ENCODE results near the gene LILRA1. TPM values are rescaled to one million over a fixed set of nuclear protein-coding genes. Genes with fewer than 3 reads are reported as not detected.

Gene LILRA1
- total RNA-seq, 1 experiment from 2014 or later, result not detected

- no peaks in the 10 kb centered on the region for H3K36me3 ChIP-seq (ENCODE audit: low read depth, low read length)
- H3K9me2 ChIP-seq (replicated peaks; ENCODE audit: low read length), result no peaks in the 10 kb centered on the region
- no peak overlapping the region for H3K4me3 ChIP-seq (ENCODE audit: low read length)
- H2AFZ ChIP-seq (ENCODE audit: low read length), result no peak overlapping the region
- TF ChIP-seq, protein P1, sequence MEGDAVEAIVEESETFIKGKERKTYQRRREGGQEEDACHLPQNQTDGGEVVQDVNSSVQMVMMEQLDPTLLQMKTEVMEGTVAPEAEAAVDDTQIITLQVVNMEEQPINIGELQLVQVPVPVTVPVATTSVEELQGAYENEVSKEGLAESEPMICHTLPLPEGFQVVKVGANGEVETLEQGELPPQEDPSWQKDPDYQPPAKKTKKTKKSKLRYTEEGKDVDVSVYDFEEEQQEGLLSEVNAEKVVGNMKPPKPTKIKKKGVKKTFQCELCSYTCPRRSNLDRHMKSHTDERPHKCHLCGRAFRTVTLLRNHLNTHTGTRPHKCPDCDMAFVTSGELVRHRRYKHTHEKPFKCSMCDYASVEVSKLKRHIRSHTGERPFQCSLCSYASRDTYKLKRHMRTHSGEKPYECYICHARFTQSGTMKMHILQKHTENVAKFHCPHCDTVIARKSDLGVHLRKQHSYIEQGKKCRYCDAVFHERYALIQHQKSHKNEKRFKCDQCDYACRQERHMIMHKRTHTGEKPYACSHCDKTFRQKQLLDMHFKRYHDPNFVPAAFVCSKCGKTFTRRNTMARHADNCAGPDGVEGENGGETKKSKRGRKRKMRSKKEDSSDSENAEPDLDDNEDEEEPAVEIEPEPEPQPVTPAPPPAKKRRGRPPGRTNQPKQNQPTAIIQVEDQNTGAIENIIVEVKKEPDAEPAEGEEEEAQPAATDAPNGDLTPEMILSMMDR (conservative IDR thresholded peaks at IDR 0.05; ENCODE audit: low read depth, low read length), result no peak
- no peak for TF ChIP-seq EZH2 (IDR thresholded peaks at IDR 0.05; ENCODE audit: low read length, unreplicated experiment)
- no peak for TF ChIP-seq EZH2phosphoT487 (IDR thresholded peaks at IDR 0.05; ENCODE audit: borderline replicate concordance, low read length)
- ChIA-PET CTCF (no interaction called here), POLR2A (ENCODE audit: unreplicated experiment) (no interaction called here)
- H3K79me2 ChIP-seq (ENCODE audit: low read length), result no peaks in the 10 kb centered on the region
- H3K27me3 ChIP-seq (ENCODE audit: low read length), result peaks cover 57% of the 10 kb centered on the region
- BruUV-seq (replicated peaks), result no TSS peak
- intact Hi-C loops (cut with micrococcal nuclease), result no loop called here
- no peaks in the 10 kb centered on the region for H3F3A ChIP-seq (ENCODE audit: low read length, unreplicated experiment)
- H4K20me1 ChIP-seq (ENCODE audit: low read length), result no peaks in the 10 kb centered on the region
- ATAC-seq (no peak), DNase-seq (no peak)
- H3K27ac ChIP-seq (ENCODE audit: low read length), result no peak overlapping the region
- H3K4me2 ChIP-seq (ENCODE audit: low read length), result no peak overlapping the region
- no peak overlapping the region for H3K9ac ChIP-seq (ENCODE audit: low read length)
- H3K9me3 ChIP-seq (ENCODE audit: low read length), result no peaks in the 10 kb centered on the region
- H3K4me1 ChIP-seq (ENCODE audit: insufficient read depth, low read length), result no peaks in the 10 kb centered on the region
These were observed 39.4 kb upstream of the LILRA1 start for GRCh38 chr19:54554006-54554405.

DNA sequence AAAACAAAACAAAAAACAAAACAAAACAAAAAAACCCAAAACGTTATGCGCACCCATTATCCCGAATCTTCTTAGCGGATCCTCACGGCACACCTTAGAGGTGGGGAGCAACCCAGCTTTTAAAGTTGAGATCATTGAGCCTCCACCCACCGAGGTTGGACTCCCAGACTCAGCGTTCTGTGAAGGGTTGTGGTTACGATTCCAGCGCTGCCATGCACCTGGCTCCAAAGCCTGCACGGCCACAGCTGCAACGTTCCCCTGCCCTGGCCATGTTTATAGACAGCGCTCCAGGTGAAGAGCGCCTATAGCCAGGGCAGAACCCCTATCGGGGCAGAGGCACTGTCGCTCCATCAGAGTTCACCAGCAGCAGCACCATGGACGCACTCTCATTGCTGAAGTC lies 38.5 kb upstream of the LILRA1 start:
- Histone ChIP-seq H2AFZ (ENCODE audit: low read length) (no peak overlapping the region), H3K9me2 (replicated peaks; ENCODE audit: low read length) (no peaks in the 10 kb centered on the region), H3F3A (ENCODE audit: low read length, unreplicated experiment) (no peaks in the 10 kb centered on the region), H3K79me2 (ENCODE audit: low read length) (no peaks in the 10 kb centered on the region), H4K20me1 (ENCODE audit: low read length) (no peaks in the 10 kb centered on the region), H3K4me3 (ENCODE audit: low read length) (no peak overlapping the region), H3K9me3 (ENCODE audit: low read length) (no peaks in the 10 kb centered on the region), H3K27ac (ENCODE audit: low read length) (no peak overlapping the region), H3K4me1 (ENCODE audit: insufficient read depth, low read length) (no peaks in the 10 kb centered on the region), H3K36me3 (ENCODE audit: low read depth, low read length) (no peaks in the 10 kb centered on the region), H3K9ac (ENCODE audit: low read length) (no peak overlapping the region), H3K27me3 (ENCODE audit: low read length) (peaks cover 52% of the 10 kb centered on the region), H3K4me2 (ENCODE audit: low read length) (no peak overlapping the region)
- CTCF ChIA-PET, result no interaction called here
- TF ChIP-seq EZH2phosphoT487 (IDR thresholded peaks at IDR 0.05; ENCODE audit: borderline replicate concordance, low read length) (no peak), EZH2 (IDR thresholded peaks at IDR 0.05; ENCODE audit: low read length, unreplicated experiment) (no peak)
- TF ChIP-seq, protein P1 (conservative IDR thresholded peaks at IDR 0.05; ENCODE audit: low read depth, low read length), result no peak
- intact Hi-C loops (cut with micrococcal nuclease), result no loop called here
- no TSS peak for BruUV-seq (replicated peaks)
- POLR2A ChIA-PET (ENCODE audit: unreplicated experiment), result no interaction called here
- DNase-seq (no peak), ATAC-seq (no peak)

- H3K27ac ChIP-seq (ENCODE audit: low read length), result no peak overlapping the region
- DNase-seq (no peak), ATAC-seq (no peak)
- no peaks in the 10 kb centered on the region for H3K79me2 ChIP-seq (ENCODE audit: low read length)
- no TSS peak for BruUV-seq (replicated peaks)
- H2AFZ ChIP-seq (ENCODE audit: low read length), result no peak overlapping the region
- no peak overlapping the region for H3K4me3 ChIP-seq (ENCODE audit: low read length)
- TF ChIP-seq EZH2 (IDR thresholded peaks at IDR 0.05; ENCODE audit: low read length, unreplicated experiment) (no peak), EZH2phosphoT487 (IDR thresholded peaks at IDR 0.05; ENCODE audit: borderline replicate concordance, low read length) (no peak)
- TF ChIP-seq, protein P1 (conservative IDR thresholded peaks at IDR 0.05; ENCODE audit: low read depth, low read length), result no peak
- H3K9me3 ChIP-seq (ENCODE audit: low read length), result no peaks in the 10 kb centered on the region
- H3K4me1 ChIP-seq (ENCODE audit: insufficient read depth, low read length), result no peaks in the 10 kb centered on the region; the same call in 1 of the 2 replicates
- no peaks in the 10 kb centered on the region for H3K9me2 ChIP-seq (replicated peaks; ENCODE audit: low read length)
- H4K20me1 ChIP-seq (ENCODE audit: low read length), result no peaks in the 10 kb centered on the region
- H3K27me3 ChIP-seq (ENCODE audit: low read length), result peaks cover 48% of the 10 kb centered on the region
- no peak overlapping the region for H3K9ac ChIP-seq (ENCODE audit: low read length)
- no peaks in the 10 kb centered on the region for H3K36me3 ChIP-seq (ENCODE audit: low read depth, low read length)
- H3F3A ChIP-seq (ENCODE audit: low read length, unreplicated experiment), result no peaks in the 10 kb centered on the region
- intact Hi-C loops (cut with micrococcal nuclease), result no loop called here
- POLR2A ChIA-PET (ENCODE audit: unreplicated experiment), result no interaction called here
- H3K4me2 ChIP-seq (ENCODE audit: low read length), result no peak overlapping the region
- CTCF ChIA-PET, result no interaction called here
These were observed 37.2 kb upstream of the LILRA1 start for GRCh38 chr19:54556194-54556593.
